Activated T-cell treated with anti-CD3 and anti-CD28 coated beads for 24 hours (primary cell): ENCODE measurements around the gene SASH1.
"Not testable (repeated sequence)": the region's sequence is repeated elsewhere in the genome, so short reads cannot be mapped to it uniquely, and the experiment has no call there.

ENCODE experiments used
- DNase-seq: peaks from one replicate; pipeline ENCODE4 v3.0.0-alpha.2; 2020; ENCODE audit warnings: low read depth

Gene SASH1

DNA sequence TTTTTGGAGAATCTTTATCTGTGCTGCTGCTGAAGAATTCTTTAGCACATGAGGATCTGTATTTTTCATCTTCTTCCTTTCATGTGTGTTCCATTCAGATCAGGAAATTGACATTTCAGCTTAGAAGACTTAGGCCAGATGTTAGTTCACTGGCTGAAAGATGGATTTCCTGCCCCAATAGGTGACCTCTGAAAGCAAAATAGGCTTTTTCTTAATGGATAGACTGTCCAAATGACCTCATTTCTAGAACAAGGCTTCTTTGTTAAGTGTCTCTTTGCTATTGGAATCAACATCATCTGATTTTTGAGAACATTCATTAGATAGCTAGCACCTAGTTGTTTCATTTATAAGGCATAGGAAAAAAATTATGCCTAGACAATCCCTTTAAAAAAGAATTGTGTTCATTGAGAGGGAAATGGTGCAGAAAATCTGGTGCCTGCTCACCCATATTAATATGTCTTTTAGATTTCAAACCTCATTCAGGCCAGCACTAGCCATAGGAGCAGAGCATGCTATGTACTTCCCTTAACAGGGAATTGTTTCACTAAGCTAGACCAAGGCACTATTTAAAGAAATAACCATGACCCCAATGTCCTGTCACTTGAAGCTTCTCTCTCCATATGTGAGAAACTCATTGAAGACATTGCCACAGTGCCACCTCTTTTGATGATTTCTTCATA, 13.6 kb upstream of the SASH1 start:
- no peak for DNase-seq

DNA sequence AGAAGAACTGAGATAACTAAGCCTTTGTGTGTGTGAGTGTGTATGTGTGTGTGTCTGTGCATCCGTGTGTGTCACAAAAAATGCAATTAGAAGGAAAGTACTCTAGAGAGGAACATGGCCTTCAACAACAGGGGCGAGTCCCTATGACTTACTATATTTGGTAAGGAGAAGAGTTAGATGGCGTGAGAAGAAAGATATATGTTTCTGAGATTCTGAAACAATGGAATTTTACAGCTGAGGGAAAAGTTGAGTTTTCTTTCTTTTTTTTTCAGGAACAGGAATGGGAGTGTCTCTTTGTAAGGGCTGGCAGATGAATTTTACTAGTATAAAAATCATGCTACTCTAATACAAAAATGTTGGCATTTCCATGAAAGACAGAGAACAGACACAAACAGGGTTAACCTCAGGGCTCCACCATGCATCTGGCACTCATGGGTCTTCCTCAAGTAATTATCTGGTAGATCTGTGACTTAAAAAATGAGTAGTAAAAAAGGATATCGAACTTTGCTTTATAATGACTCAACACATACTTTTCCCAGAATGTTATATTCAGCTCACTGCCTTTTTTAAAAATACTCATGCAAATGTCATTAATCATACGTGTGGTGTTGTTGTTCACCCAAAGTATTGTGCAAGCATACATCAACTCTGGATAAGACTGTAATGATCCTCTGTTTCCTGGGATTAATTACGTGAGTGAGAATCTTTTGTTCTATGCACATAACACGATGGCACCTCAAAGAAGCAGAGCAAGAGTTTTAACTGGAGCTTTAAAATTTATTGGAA, 12.8 kb upstream of the SASH1 start:
- DNase-seq: no peak

GRCh38 chr6:148332088-148332487, 10.6 kb upstream of the SASH1 start:
- DNase-seq: no peak

DNA sequence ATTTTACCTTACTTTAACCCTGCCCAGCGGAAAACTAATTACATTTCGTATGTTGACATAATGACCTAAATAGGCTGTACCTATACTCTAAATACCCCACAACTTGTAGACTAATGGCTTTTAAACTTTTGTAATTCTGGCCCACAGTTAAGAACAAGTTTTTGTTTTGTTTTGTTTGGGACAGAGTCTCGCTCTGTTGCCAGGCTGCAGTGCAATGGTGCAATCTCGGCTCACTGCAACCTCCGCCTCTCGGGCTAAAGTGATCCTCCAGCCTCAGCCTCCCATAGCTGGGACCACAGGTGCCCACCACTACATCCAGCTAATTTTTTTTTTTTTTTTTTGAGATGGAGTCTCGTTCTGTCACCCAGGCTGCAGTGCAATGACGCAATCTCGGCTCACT, 5.7 kb upstream of the SASH1 start:
- DNase-seq: no peak

DNA sequence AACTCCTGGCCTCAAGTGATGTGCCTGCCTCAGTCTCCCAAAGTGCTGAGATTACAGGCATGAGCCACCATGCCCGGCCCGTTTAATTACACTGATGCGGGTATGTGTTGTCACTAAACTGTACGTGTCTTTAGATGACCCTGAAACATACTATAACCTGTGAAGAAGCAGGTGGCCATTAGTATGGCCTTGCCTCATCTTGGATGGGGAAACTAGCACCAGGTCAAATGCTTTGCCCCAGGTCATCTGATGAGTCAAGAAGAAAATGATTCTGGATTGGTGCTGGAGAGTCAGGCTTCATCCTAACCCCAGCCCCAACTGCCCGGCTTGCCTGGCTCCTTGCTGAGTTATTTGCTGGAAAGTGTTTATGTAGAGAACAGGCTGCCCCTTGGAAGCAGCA, 2.9 kb upstream of the SASH1 start:
- no peak for DNase-seq

DNA sequence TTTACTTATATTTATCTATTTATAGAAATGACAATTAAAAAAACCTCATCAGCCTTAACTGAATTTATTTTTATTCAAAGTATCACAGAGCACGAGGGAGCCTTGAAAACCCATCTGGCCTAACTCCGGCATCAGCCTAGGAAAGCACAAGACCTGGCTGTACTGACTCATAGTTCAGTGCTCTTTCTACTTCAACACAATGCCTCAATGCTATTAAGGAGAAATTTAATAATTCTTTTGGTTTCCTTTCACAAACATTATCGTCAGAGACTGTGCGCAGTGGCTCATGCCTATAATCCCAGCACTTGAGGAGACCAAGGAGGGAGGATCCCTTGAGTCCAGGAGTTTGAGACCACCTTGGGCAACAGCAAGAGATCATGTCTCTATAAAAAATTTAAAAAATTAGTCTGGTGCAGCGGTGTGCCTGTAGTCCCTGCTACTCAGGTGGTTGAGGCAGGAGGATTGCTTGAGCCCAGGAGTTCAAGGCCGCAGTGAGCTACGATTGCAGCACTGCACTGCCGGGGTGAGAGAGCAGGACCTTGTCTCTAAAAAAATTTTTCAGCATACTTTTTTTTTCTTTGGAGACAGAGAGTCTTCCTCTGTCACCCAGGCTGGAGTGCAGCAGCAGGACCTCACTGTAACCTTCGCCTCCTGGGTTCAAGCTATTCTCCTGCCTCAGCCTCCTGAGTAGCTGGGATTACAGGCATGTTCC, 1.9 kb upstream of the SASH1 start:
- no peak for DNase-seq

DNA sequence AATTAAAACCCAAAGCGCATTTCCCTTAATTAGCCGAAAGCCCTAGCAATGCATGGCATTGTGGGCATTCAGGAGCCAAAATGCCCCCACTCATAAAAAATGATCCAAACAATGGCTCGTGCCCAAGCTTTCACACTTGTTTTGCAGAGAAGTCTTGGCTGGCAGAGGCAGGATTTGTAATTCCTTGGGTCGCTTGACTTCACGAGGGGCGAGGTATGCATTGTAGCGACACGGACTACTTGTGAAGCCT, 613 bp upstream of the SASH1 start:
- no peak for DNase-seq

- no peak for DNase-seq
Measured at GRCh38 chr6:148343047-148343782, 577 bp downstream of the SASH1 start.

DNA sequence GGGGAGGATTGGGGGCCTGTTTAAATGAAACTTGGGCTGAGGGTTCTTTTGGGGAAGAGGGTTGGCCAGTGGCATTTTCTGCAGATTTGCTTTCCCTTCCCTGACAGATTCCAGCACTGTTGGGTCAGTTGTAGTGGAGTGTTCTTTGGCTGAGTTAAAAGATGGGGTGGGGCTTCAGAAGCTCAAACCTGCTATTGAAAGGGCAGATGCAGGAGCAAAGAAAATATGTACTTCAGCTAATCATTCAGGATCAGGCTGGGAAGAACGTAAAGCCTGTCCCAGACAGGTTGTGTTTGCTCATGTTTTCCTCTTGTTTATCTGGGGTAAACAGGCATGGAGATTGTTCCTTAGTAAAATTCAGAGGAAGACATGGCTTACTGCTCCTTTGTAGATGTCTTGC, 2.5 kb downstream of the SASH1 start:
- no peak for DNase-seq

DNA sequence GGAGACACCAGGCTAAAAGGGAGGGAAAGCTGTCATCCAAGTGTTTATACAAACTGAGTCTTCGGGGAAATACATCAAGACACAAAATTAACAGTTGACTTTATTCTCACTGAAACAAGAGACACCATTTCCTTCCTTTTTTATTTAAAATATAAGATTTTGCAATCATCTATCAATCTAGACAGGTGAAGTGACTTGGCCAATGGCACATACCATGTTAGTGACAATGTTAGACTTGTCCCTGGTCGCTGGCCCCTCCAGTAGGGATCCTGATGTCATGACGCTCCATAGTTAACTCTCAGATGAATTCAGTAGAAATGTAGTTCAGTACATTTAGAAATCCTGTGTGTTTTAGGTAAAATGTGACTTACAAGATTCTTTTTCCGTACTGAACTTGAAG, 2.9 kb downstream of the SASH1 start:
- DNase-seq: no peak

GRCh38 chr6:148346681-148347440, 4.2 kb downstream of the SASH1 start:
- DNase-seq: no peak

DNA sequence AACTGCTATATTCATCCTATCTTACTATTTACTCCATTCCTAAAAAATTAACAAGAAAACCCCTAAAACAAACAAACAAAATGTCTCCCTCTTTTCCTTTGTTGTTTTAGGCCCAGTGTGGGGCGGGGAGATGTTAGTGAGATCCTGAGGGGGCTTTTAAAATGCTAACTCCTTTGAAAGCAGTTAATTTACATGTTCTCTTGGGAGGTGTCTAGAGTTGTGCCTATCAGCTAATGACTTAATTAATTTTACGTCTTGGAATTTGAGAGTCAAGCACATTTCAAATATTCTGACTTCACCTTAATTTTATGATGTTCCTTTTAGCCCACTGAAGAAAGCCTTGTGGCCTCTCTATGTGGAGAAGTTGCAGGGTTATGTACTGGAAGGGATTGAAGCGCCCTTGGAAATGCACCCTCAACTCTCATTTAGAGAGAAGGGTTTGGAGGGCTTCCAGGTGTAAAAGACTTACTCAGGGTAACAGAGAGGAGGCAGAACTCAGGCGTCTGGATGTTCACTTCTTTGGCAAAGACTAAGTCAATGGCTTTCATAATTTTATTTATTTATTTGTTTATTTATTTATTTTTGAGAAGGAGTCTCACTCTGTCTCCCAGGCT, 4.9 kb downstream of the SASH1 start:
- DNase-seq: no peak

DNA sequence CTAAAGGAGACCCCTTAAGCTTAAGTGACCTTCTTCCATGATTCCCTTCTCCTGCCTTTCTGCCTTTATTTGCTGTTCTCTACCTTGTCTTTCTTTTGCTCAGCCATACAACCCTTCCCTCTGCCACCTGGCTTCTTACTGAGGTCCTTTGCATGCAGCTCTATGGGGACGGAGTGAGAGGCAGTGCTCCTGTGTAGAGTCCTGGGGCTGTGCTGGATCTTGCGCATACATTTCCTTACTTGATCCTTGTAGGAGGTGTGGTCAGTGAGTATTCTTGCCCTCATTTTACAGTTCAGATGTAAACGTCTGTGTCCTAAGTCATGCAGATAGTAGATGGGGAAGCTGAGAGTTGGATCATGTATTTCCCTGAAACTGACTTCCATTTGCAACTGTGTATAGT, 5.7 kb downstream of the SASH1 start:
- no peak for DNase-seq

GRCh38 chr6:148348778-148349177, 6.1 kb downstream of the SASH1 start:
- DNase-seq: no peak

DNA sequence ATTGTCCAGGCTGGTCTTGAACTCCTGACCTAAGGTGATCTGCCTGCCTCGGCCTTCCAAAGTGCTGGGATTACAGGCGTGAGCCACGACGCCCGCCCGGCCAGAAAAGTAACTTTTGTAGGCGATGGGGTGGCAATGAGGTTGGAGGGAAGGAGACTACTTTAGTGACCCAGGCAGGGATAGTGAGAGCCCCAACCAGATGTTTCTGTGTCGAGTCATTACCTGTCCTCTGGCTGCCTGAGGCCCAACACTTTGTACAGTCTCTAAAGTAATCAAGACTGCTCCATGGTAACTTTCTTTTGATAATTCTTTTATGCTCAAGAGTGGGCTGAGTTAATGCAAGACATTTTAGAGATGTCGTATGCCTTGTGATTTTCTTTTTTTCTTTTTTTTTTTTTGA, 6.8 kb downstream of the SASH1 start:
- no peak for DNase-seq

DNA sequence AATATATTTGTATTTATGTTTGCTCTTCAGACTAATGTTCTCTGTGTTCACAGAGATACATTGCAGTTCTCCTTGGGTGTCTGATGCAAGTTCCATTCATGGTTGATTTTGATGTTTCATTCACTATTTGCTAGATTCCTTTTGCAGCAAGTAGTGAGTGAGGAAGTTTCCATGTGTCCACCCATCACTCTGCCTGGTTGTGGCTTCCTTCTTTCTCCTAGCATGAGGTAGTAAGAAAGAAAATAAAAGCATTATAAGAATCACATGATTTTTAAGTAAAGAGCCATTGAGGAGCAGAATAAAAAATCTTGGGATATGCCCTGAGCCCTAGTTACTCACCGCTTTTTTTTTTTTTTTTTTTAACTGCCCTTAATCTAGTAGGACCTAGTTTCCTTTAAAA, 8.7 kb downstream of the SASH1 start:
- no peak for DNase-seq

DNA sequence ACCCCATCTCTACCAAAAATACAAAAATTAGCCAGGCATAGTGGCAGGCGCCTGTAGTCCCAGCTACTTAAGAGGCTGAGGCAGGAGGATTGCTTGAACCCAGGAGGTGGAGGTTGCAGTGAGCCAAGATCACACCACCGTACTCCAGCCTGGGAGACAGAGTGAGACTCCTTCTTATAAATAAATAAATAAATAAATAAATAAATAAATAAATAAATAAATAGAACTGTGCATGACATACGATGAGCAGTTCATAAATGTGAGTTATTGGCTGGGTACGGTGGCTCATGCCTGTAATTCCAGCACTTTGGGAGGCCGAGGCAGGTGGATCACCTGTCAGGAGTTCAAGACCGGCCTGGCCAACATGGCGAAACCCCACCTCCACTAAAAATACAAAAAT, 9.8 kb downstream of the SASH1 start:
- not testable (repeated sequence) for DNase-seq

DNA sequence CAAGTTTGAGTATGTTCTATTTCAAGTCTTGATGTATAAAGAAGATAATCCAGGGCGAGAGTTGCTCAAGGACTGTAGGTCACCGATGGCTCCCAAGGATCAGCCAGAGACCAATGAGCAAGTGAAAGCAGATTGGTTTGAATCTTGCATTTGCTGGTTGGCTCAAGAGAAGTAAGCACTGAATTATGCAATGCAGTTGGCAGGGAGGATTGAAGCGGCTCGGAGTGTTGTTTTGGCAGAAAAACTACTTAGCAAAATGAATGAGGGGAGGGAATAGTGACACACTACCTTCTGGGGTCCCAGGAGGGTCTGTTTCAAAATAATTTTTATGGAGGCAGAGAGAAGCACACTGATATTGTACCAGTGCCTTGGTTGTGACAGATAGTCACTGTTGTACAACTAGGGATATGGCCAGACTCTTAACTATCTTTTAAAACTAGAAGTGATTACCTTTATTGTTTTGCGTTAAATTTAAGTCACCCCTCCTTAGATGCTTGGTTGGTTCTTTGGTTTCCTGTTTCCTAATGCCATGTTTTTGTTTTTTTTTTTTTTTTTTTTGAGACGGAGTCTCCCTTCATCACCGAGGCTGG, 15.7 kb downstream of the SASH1 start:
- DNase-seq: no peak

GRCh38 chr6:148359228-148359627, 16.6 kb downstream of the SASH1 start:
- DNase-seq: no peak

GRCh38 chr6:148364056-148364824, 21.6 kb downstream of the SASH1 start:
- DNase-seq: no peak
